BE2C (cell line): ENCODE measurements around the gene CD84.

Source experiments
- DNase-seq: peaks from one replicate; pipeline ENCODE4 v3.0.0-alpha.2; 2020
- H3K27me3 ChIP-seq: fragments of 250-450 bp; sonication (Bioruptor Pico); 2 replicates; pipeline ENCODE4 v1.5.1; 2020; ENCODE audit warnings: mild to moderate bottlenecking
- H3K36me3 ChIP-seq: fragments of 250-450 bp; sonication (Bioruptor Pico); 2 replicates; pipeline ENCODE4 v1.5.1; 2020; ENCODE audit warnings: mild to moderate bottlenecking
- H3K4me1 ChIP-seq: fragments of 250-450 bp; sonication (Bioruptor Pico); 2 replicates; pipeline ENCODE4 v1.5.1; 2020
- H3K4me3 ChIP-seq: 2 replicates; pipeline ENCODE4 v1.5.1; 2011; ENCODE audit warnings: low read depth, low read length
- H3K9me3 ChIP-seq: fragments of 250-450 bp; sonication (Bioruptor Pico); 2 replicates; pipeline ENCODE4 v1.5.1; 2020
- CTCF ChIP-seq: IDR thresholded peaks from 2 replicates; pipeline ENCODE4 v1.5.1; 2012; ENCODE audit warnings: mild to moderate bottlenecking, low read depth, low read length

CD84 gene

GRCh38 chr1:160578525-160579191 is 638 bp downstream of the CD84 start:
- no peak for TF ChIP-seq CTCF
- no peaks in the 10 kb centered on the region for H3K9me3 ChIP-seq
- DNase-seq, result no peak
- H3K27me3 ChIP-seq, result no peaks in the 10 kb centered on the region
- H3K4me1 ChIP-seq, result no peaks in the 10 kb centered on the region
- no peaks in the 10 kb centered on the region for H3K36me3 ChIP-seq
- no peak overlapping the region for H3K4me3 ChIP-seq

- no peak for DNase-seq
- no peak overlapping the region for H3K4me3 ChIP-seq
Measured at GRCh38 chr1:160578175-160578524, 1.1 kb downstream of the CD84 start.

GRCh38 chr1:160577671-160578070 is 1.6 kb downstream of the CD84 start:
- Histone ChIP-seq H3K9me3 (no peaks in the 10 kb centered on the region), H3K4me1 (no peaks in the 10 kb centered on the region), H3K36me3 (no peaks in the 10 kb centered on the region), H3K4me3 (no peak overlapping the region), H3K27me3 (no peaks in the 10 kb centered on the region)
- DNase-seq, result no peak
- no peak for TF ChIP-seq CTCF

More at GRCh38 chr1:160578175-160578524, 1.1 kb downstream of the CD84 start:
- no peak for TF ChIP-seq CTCF
- H3K36me3 ChIP-seq, result no peaks in the 10 kb centered on the region
- H3K4me1 ChIP-seq, result no peaks in the 10 kb centered on the region
- no peaks in the 10 kb centered on the region for H3K27me3 ChIP-seq
- no peaks in the 10 kb centered on the region for H3K9me3 ChIP-seq

GRCh38 chr1:160576884-160577283 is 2.4 kb downstream of the CD84 start:
- Histone ChIP-seq H3K27me3 (no peaks in the 10 kb centered on the region), H3K4me3 (no peak overlapping the region), H3K9me3 (no peaks in the 10 kb centered on the region), H3K36me3 (no peaks in the 10 kb centered on the region), H3K4me1 (no peaks in the 10 kb centered on the region)
- TF ChIP-seq CTCF, result no peak
- DNase-seq, result no peak

- TF ChIP-seq CTCF, result no peak
- Histone ChIP-seq H3K4me3 (no peak overlapping the region), H3K27me3 (no peaks in the 10 kb centered on the region), H3K9me3 (no peaks in the 10 kb centered on the region), H3K4me1 (no peaks in the 10 kb centered on the region), H3K36me3 (no peaks in the 10 kb centered on the region)
- DNase-seq, result no peak
Measured at GRCh38 chr1:160576390-160576789, 2.9 kb downstream of the CD84 start.

GRCh38 chr1:160575112-160575664 is 4.1 kb downstream of the CD84 start:
- no peaks in the 10 kb centered on the region for H3K9me3 ChIP-seq
- H3K27me3 ChIP-seq, result no peaks in the 10 kb centered on the region
- no peak for DNase-seq
- H3K4me1 ChIP-seq, result no peaks in the 10 kb centered on the region
- TF ChIP-seq CTCF, result no peak
- H3K36me3 ChIP-seq, result no peaks in the 10 kb centered on the region
- H3K4me3 ChIP-seq, result no peak overlapping the region
